ENCODE results near the gene LALBA.
"Not testable (repeated sequence)": the region's sequence is repeated elsewhere in the genome, so short reads cannot be mapped to it uniquely, and the experiment has no call there.

The LALBA gene

DNA sequence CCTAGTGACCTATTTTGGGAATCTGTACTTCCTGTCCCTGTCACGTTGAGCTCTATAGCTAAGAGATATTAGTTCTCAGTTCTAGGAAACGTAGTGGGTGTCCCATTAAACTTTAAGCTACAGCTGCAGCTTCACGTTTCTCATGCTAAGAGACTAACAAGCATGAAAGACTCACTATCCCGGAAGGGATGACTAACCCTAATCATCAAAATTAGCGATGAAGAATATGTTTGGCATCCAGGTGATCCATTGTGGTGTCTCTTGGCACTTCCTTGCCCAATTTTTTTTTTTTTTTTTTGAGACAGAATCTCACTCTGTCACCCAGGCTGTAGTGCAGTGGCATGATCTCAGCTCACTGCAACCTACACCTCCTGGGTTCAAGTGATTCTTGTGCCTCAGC is 11.0 kb upstream of the LALBA start:
- H3K9me3 ChIP-seq (ENCODE audit: control insufficient read depth, low read length) = no peaks in the 10 kb centered on the region
- H3K36me3 ChIP-seq (ENCODE audit: control insufficient read depth, insufficient read depth, low read length) = no peaks in the 10 kb centered on the region
- H3K4me1 ChIP-seq (ENCODE audit: control insufficient read depth, insufficient read depth, low read length, poor library complexity, severe bottlenecking) = no peaks in the 10 kb centered on the region
- H3K4me3 ChIP-seq (ENCODE audit: extremely low read depth, insufficient read depth, low read length, poor library complexity, severe bottlenecking) = no peak overlapping the region
- no peak overlapping the region for H3K27ac ChIP-seq (ENCODE audit: low read depth, low read length, severe bottlenecking)
- WGBS, 2 experiments (ENCODE audit: insufficient coverage in 2 of 2) = 83 to 100% methylated on average over 1 to 4 of the region's 5 CpGs

DNA sequence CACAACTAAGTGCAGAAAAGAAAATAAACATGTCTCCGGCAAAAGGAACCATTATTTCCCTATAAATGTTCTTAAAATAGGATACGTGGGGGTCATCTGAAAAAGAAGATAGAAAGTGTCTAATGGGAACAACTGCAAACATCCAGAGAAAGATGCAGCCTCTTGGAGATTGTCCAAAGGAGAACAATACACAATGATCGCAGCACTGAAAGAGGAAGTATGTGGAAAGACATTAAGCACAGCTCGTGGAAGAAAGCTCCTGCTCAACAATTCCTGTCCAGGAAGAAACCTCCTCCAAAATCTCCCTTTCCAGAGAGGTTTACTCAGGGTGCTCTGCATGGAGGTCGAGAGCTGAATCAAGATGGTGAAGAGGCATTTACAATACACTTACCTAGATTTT is 2.5 kb upstream of the LALBA start:
- Histone ChIP-seq H3K4me1 (ENCODE audit: control insufficient read depth, insufficient read depth, low read length, poor library complexity, severe bottlenecking) (no peaks in the 10 kb centered on the region), H3K36me3 (ENCODE audit: control insufficient read depth, insufficient read depth, low read length) (no peaks in the 10 kb centered on the region), H3K4me3 (ENCODE audit: extremely low read depth, insufficient read depth, low read length, poor library complexity, severe bottlenecking) (no peak overlapping the region), H3K9me3 (ENCODE audit: control insufficient read depth, low read length) (no peaks in the 10 kb centered on the region), H3K27ac (ENCODE audit: low read depth, low read length, severe bottlenecking) (no peak overlapping the region)
- WGBS, 2 experiments (ENCODE audit: insufficient coverage in 2 of 2) = 80 to 100% methylated on average over 1 to 3 of the region's 5 CpGs

DNA sequence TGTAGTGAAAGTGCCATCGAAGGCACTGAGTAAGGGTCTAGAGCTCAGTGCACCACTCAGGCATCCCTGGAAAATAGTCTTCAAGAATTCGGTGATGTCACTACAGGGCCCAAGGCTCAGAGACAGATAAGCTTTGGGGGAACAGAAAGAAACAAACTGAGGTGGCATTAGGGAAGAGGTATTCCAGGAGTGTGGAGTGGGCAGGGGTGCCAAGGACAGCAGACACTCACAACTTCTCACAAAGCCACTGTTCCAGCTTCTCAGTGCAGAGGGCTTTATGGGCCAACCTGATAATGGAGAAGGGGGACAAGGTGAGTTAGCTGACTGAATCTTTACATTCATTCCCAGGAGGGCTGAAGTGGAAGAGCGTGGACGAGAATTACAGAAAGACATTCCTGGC is 2.1 kb downstream of the LALBA start:
- no peak overlapping the region for H3K27ac ChIP-seq (ENCODE audit: low read depth, low read length, severe bottlenecking)
- H3K4me1 ChIP-seq (ENCODE audit: control insufficient read depth, insufficient read depth, low read length, poor library complexity, severe bottlenecking) = no peaks in the 10 kb centered on the region
- H3K9me3 ChIP-seq (ENCODE audit: control insufficient read depth, low read length) = no peaks in the 10 kb centered on the region
- 78 to 94% methylated on average over 1 to 4 of the region's 4 CpGs for WGBS, 2 experiments (ENCODE audit: insufficient coverage in 2 of 2)
- H3K36me3 ChIP-seq (ENCODE audit: control insufficient read depth, insufficient read depth, low read length) = no peaks in the 10 kb centered on the region
- H3K4me3 ChIP-seq (ENCODE audit: extremely low read depth, insufficient read depth, low read length, poor library complexity, severe bottlenecking) = no peak overlapping the region

DNA sequence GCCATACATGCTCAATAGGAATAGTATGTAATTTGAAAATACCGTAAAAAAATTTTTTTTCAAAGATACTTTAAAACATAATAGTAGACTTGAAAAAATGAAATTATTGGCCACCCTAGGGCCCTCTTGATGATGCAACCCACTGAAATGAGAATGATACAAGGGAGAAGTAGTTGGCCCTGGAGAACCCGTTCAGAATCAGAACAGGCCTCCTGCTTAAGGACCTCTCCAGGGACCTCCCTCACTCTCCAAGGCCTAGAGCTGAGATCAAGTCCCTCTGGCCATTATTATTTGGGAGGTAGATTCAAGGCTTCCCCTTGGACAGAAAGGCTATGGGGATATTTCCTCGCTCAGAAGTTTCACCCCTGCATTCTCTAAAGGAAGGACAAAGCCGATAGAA is 11.9 kb downstream of the LALBA start:
- Histone ChIP-seq H3K9me3 (ENCODE audit: control insufficient read depth, low read length) (no peaks in the 10 kb centered on the region), H3K4me3 (ENCODE audit: extremely low read depth, insufficient read depth, low read length, poor library complexity, severe bottlenecking) (no peak overlapping the region), H3K36me3 (ENCODE audit: control insufficient read depth, insufficient read depth, low read length) (no peaks in the 10 kb centered on the region), H3K27ac (ENCODE audit: low read depth, low read length, severe bottlenecking) (no peak overlapping the region), H3K4me1 (ENCODE audit: control insufficient read depth, insufficient read depth, low read length, poor library complexity, severe bottlenecking) (no peaks in the 10 kb centered on the region)
- 80 to 94% methylated on average over 2 of the region's 4 CpGs for WGBS, 2 experiments (ENCODE audit: insufficient coverage in 2 of 2)

DNA sequence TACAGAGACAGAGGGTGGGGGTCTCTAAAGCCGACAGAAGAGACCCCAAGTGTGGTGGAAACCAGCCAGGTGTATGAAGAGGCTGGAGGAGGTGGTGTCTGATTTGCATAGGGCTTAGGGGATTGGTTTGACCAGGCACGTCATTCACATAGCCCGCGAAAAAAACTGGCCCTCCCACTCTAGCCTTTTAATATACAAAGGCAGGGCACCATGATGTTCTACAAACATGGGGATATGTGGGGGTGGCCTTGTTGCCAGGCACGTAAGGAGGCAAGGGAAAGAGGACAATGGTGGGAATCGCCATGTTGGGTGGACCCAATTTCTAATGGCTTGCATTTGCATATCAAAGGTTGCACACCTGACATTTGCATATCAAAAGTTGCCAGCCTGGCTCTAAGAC is 13.2 kb downstream of the LALBA start:
- H3K36me3 ChIP-seq (ENCODE audit: control insufficient read depth, insufficient read depth, low read length) = no peaks in the 10 kb centered on the region
- 84 to 87% methylated on average over 3 to 4 of the region's 6 CpGs for WGBS, 2 experiments (ENCODE audit: insufficient coverage in 2 of 2)
- H3K27ac ChIP-seq (ENCODE audit: low read depth, low read length, severe bottlenecking) = no peak overlapping the region
- no peaks in the 10 kb centered on the region for H3K4me1 ChIP-seq (ENCODE audit: control insufficient read depth, insufficient read depth, low read length, poor library complexity, severe bottlenecking)
- H3K4me3 ChIP-seq (ENCODE audit: extremely low read depth, insufficient read depth, low read length, poor library complexity, severe bottlenecking) = no peak overlapping the region
- no peaks in the 10 kb centered on the region for H3K9me3 ChIP-seq (ENCODE audit: control insufficient read depth, low read length)

DNA sequence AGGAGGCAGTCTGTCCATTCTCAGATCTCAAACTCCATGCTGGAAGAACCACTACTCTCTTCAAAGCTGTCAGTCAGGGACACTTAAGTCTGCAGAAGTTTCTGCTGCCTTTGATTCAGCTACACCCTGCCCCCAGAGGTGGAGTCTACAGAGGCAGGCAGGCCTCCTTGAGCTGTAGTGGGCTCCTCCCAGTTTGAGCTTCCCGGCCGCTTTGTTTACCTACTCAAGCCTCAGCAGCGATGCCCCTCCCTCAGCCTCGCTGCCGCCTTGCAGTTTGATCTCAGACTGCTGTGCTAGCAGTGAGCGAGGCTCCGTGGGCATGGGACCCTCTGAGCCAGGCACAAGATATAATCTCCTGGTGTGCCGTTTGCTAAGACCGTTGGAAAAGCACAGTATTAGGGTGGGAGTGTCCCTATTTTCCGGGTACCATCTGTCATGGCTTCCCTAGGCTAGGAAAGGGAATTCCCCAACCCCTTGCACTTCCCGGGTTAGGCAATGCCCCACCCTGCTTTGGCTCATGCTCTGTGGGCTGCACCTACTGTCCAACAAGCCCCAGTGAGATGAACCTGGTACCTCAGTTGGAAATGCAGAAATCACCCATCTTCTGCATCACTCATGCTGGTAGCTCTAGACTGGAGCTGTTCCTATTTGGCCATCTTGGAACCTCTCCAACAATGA is 16.0 kb downstream of the LALBA start:
- H3K27ac ChIP-seq (ENCODE audit: low read depth, low read length, severe bottlenecking); H3K36me3 ChIP-seq (ENCODE audit: control insufficient read depth, insufficient read depth, low read length): not testable (repeated sequence)
- 66 to 75% methylated on average over 8 to 10 of the region's 11 CpGs for WGBS, 2 experiments (ENCODE audit: insufficient coverage in 2 of 2)

DNA sequence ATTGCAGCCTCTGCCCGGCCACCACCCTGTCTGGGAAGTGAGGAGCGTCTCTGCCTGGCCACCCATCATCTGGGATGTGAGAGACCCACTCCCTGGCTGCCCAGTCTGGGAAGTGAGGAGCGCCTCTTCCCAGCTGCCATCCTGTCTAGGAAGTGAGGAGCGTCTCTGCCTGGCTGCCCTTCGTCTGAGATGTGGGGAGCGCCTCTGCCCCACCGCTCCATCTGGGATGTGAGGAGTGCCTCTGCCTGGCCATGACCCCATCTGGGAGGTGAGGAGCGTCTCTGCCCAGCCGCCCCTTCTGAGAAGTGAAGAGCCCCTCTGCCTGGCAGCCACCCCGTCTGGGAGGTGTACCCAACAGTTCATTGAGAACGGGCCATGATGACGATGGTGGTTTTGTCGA is 18.2 kb downstream of the LALBA start:
- H3K4me1 ChIP-seq (ENCODE audit: control insufficient read depth, insufficient read depth, low read length, poor library complexity, severe bottlenecking); H3K9me3 ChIP-seq (ENCODE audit: control insufficient read depth, low read length); H3K36me3 ChIP-seq (ENCODE audit: control insufficient read depth, insufficient read depth, low read length); H3K4me3 ChIP-seq (ENCODE audit: extremely low read depth, insufficient read depth, low read length, poor library complexity, severe bottlenecking); H3K27ac ChIP-seq (ENCODE audit: low read depth, low read length, severe bottlenecking): not testable (repeated sequence)
- 88% methylated on average over 7 of the region's 13 CpGs; no CpG with 5 or more reads in 1 of the 2 experiments for WGBS, 2 experiments (ENCODE audit: insufficient coverage in 2 of 2)

More for the DNA sequence above, 16.0 kb downstream of the LALBA start:
- H3K4me3 ChIP-seq (ENCODE audit: extremely low read depth, insufficient read depth, low read length, poor library complexity, severe bottlenecking); H3K4me1 ChIP-seq (ENCODE audit: control insufficient read depth, insufficient read depth, low read length, poor library complexity, severe bottlenecking); H3K9me3 ChIP-seq (ENCODE audit: control insufficient read depth, low read length): not testable (repeated sequence)

DNA sequence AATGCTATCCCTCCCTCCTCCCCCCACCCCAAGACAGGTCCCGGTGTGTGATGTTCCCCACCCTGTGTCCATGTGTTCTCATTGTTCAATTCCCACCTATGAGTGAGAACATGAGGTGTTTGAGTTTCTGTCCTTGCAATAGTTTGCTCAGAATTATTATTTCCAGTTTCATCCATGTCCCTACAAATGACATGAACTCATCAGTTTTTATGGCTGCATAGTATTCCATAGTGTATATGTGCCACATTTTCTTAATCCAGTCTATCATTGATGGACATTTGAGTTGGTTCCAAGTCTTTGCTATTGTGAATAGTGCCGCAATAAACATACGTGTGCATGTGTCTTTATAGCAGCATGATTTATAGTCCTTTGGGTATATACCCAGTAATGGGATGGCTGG is 22.8 kb downstream of the LALBA start:
- not testable (repeated sequence) for H3K27ac ChIP-seq (ENCODE audit: low read depth, low read length, severe bottlenecking); H3K4me1 ChIP-seq (ENCODE audit: control insufficient read depth, insufficient read depth, low read length, poor library complexity, severe bottlenecking); H3K9me3 ChIP-seq (ENCODE audit: control insufficient read depth, low read length); H3K4me3 ChIP-seq (ENCODE audit: extremely low read depth, insufficient read depth, low read length, poor library complexity, severe bottlenecking); H3K36me3 ChIP-seq (ENCODE audit: control insufficient read depth, insufficient read depth, low read length)
- WGBS, 2 experiments (ENCODE audit: insufficient coverage in 2 of 2) = no CpG with 5 or more reads among the region's 3 CpGs

DNA sequence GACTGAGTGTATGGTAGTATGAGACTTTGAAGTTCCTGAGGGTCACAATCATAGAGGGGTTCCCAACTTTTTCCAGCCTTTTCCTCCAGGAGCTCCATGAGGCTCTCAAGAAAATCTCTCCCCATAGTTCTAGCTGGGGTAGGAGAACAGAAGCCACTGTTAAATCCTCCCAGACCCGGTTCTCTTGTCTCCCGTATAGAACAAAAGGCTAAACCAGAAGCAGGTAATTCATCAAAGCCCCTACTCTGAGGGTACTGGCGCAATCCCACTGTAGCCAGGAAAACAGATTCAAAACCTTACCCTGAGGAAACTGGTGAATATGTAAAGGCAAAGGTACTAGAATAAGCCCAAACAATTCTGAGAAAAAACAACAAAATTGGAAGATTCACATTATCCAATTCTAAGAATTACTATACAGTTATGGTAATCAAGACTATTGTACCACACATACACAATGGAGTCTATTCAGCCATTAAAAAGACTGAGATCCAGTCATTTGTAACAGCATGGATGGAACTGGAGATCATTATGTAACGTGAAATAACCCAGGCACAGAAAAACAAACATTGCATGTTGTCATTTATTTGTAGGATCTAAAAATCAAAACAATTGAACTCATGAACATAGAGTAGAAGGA is 23.9 kb downstream of the LALBA start:
- H3K27ac ChIP-seq (ENCODE audit: low read depth, low read length, severe bottlenecking) = no peak overlapping the region
- no peaks in the 10 kb centered on the region for H3K9me3 ChIP-seq (ENCODE audit: control insufficient read depth, low read length)
- 76 to 87% methylated on average over 2 to 3 of the region's 4 CpGs for WGBS, 2 experiments (ENCODE audit: insufficient coverage in 2 of 2)
- H3K4me1 ChIP-seq (ENCODE audit: control insufficient read depth, insufficient read depth, low read length, poor library complexity, severe bottlenecking) = no peaks in the 10 kb centered on the region
- H3K4me3 ChIP-seq (ENCODE audit: extremely low read depth, insufficient read depth, low read length, poor library complexity, severe bottlenecking) = no peak overlapping the region
- H3K36me3 ChIP-seq (ENCODE audit: control insufficient read depth, insufficient read depth, low read length) = no peaks in the 10 kb centered on the region

DNA sequence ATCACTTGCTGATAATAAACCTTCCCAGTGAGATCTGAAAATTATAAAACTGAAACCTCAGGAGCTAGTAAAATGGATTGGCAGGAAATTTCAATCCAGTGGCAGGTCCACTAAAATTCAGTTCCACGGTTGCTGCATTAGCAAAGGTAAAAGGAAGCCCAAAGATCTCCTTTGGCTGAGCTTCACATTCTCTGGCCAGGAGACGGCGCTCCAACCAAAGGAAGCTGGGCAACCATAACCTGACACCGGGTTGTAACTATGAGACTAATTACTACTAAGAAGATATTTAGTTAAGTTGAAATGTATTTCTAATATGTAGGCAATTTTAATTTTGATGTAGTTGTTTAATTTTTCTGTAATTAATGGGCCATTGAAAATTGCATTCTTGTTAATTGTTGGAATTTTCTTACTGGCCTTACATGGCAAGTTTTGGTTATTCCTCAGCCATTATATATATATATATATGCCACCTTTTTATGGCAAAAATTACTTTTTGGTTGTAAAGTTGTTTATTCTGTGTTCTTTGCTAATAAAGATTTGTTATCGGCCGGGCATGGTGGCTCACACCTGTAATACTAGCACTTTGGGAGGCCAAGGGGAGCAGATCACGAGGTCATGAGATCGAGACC is 27.4 kb downstream of the LALBA start:
- Histone ChIP-seq H3K36me3 (ENCODE audit: control insufficient read depth, insufficient read depth, low read length) (no peaks in the 10 kb centered on the region), H3K4me1 (ENCODE audit: control insufficient read depth, insufficient read depth, low read length, poor library complexity, severe bottlenecking) (no peaks in the 10 kb centered on the region), H3K9me3 (ENCODE audit: control insufficient read depth, low read length) (no peaks in the 10 kb centered on the region), H3K27ac (ENCODE audit: low read depth, low read length, severe bottlenecking) (no peak overlapping the region), H3K4me3 (ENCODE audit: extremely low read depth, insufficient read depth, low read length, poor library complexity, severe bottlenecking) (no peak overlapping the region)
- 33 to 71% methylated on average over 1 to 3 of the region's 8 CpGs for WGBS, 2 experiments (ENCODE audit: insufficient coverage in 2 of 2)

DNA sequence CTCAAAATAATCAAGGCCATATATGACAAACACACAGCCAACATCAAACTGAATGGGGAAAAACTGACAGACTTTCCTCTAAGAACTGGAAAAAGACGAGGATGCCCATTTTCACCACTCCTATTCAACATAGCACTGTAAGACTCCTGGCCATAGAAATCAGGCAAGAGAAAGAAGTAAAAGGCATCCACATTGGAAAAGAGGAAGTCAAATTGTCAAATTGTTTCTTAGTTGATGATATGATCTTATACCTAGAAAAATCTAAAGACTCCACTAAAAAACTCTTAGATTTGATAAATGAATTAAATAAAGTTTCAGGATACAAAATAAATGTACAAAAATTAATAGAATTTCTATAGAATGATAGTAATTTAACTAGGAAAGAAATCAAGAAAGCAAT is 33.2 kb downstream of the LALBA start:
- H3K4me1 ChIP-seq (ENCODE audit: control insufficient read depth, insufficient read depth, low read length, poor library complexity, severe bottlenecking) = no peaks in the 10 kb centered on the region
- WGBS, 2 experiments (ENCODE audit: insufficient coverage in 2 of 2) = no CpG with 5 or more reads among the region's 1 CpG
- H3K4me3 ChIP-seq (ENCODE audit: extremely low read depth, insufficient read depth, low read length, poor library complexity, severe bottlenecking) = no peak overlapping the region
- no peaks in the 10 kb centered on the region for H3K9me3 ChIP-seq (ENCODE audit: control insufficient read depth, low read length)
- no peak overlapping the region for H3K27ac ChIP-seq (ENCODE audit: low read depth, low read length, severe bottlenecking)
- H3K36me3 ChIP-seq (ENCODE audit: control insufficient read depth, insufficient read depth, low read length) = no peaks in the 10 kb centered on the region

Data from mesodermal cell (in vitro differentiated cells).